ENCODE measurements around the gene CASKIN1. TPM values are rescaled to one million over a fixed set of nuclear protein-coding genes. Genes with fewer than 3 reads are reported as not detected.

CASKIN1 gene
- total and polyA plus RNA-seq, 4 experiments from 2014 or later: not detected

GRCh38 chr16:2212362-2213324 is 16.2 kb upstream of the CASKIN1 start:
- Histone ChIP-seq H3K27ac (ENCODE audit: low read depth, low read length) (no peak overlapping the region), H3K4me1 (ENCODE audit: insufficient read depth, low read length) (peaks cover 20% of the 10 kb centered on the region), H3K27me3 (ENCODE audit: insufficient read depth, low read length) (no peaks in the 10 kb centered on the region), H3K9me3 (ENCODE audit: control insufficient read depth in 1 of 2, low read length in 2 of 2) (no peaks in the 10 kb centered on the region), H3K36me3 (ENCODE audit: insufficient read depth, low read length) (peaks cover 16% of the 10 kb centered on the region), H3K4me3 (ENCODE audit: low read length in 2 of 2) (no peak overlapping the region)
- H3K4me1 Mint-ChIP-seq: peaks cover 9 to 30% (median 20%) of the 10 kb centered on the region in 4 donors
- ChIA-PET POLR2A (ENCODE audit: partially characterized antibody) (interaction anchor here (0.7 to 1.0 kb wide), 2 partner anchors 241 to 325 kb away, joined by 3 to 4 read pairs; partner anchors contain the start of genes PDPK1 and TBL3), CTCF (ENCODE audit: partially characterized antibody) (no interaction called here)
- H3K4me3 Mint-ChIP-seq: peak overlapping the region; percentile 74 to 80 (median 77)
- H3K27ac Mint-ChIP-seq: peak overlapping the region in 3 of 7 donors; percentile 36 to 83 (median 72)
- peaks cover 2 to 17% of the 10 kb centered on the region in 2 donors for H3K36me3 Mint-ChIP-seq
- H3K27me3 Mint-ChIP-seq: no peaks in the 10 kb centered on the region
- DNase-seq: no peak
- intact Hi-C loops (cut with micrococcal nuclease): no loop called here
- no peaks in the 10 kb centered on the region for H3K9me3 Mint-ChIP-seq

- H3K4me1 Mint-ChIP-seq: peaks cover 12 to 36% (median 23%) of the 10 kb centered on the region in 4 donors
- DNase-seq: no peak
- peaks cover 27% of the 10 kb centered on the region for H3K4me1 ChIP-seq (ENCODE audit: insufficient read depth, low read length)
- intact Hi-C loops (cut with micrococcal nuclease): no loop called here
- H3K27me3 Mint-ChIP-seq: no peaks in the 10 kb centered on the region
- ChIA-PET CTCF (ENCODE audit: partially characterized antibody) (no interaction called here), POLR2A (ENCODE audit: partially characterized antibody) (interaction anchor here (0.7 to 1.0 kb wide), 2 partner anchors 240 to 325 kb away, joined by 3 to 4 read pairs; partner anchors contain the start of genes PDPK1 and TBL3)
- H3K9me3 ChIP-seq (ENCODE audit: control insufficient read depth in 1 of 2, low read length in 2 of 2): no peaks in the 10 kb centered on the region
- H3K27ac Mint-ChIP-seq: peak overlapping the region in 2 of 7 donors; percentile 10 to 67
- H3K27me3 ChIP-seq (ENCODE audit: insufficient read depth, low read length): no peaks in the 10 kb centered on the region
- peaks cover 6 to 22% of the 10 kb centered on the region in 2 donors for H3K36me3 Mint-ChIP-seq
- H3K4me3 ChIP-seq (ENCODE audit: low read length in 2 of 2): no peak overlapping the region
- no peak overlapping the region for H3K27ac ChIP-seq (ENCODE audit: low read depth, low read length)
- no peaks in the 10 kb centered on the region for H3K9me3 Mint-ChIP-seq
- peak overlapping the region in 3 of 8 donors; percentile 48 to 63 (median 57) for H3K4me3 Mint-ChIP-seq
- peaks cover 19% of the 10 kb centered on the region for H3K36me3 ChIP-seq (ENCODE audit: insufficient read depth, low read length)
Observed at GRCh38 chr16:2211923-2212347, 15.5 kb upstream of the CASKIN1 start.

- Histone ChIP-seq H3K36me3 (ENCODE audit: insufficient read depth, low read length) (peaks cover 19% of the 10 kb centered on the region), H3K27ac (ENCODE audit: low read depth, low read length) (no peak within 1 kb of the TSS), H3K4me3 (ENCODE audit: low read length in 2 of 2) (no peak within 1 kb of the TSS), H3K9me3 (ENCODE audit: control insufficient read depth in 1 of 2, low read length in 2 of 2) (no peaks in the 10 kb centered on the region), H3K4me1 (ENCODE audit: insufficient read depth, low read length) (peaks cover 40% of the 10 kb centered on the region), H3K27me3 (ENCODE audit: insufficient read depth, low read length) (no peaks in the 10 kb centered on the region)
- Mint-ChIP-seq H3K27ac (peak within 1 kb of the TSS in 3 of 7 donors; percentile 10 to 67 (median 46)), H3K27me3 (no peaks in the 10 kb centered on the region), H3K36me3 (peaks cover 6 to 24% of the 10 kb centered on the region in 2 donors), H3K4me3 (no peak within 1 kb of the TSS), H3K4me1 (peaks cover 15 to 44% (median 29%) of the 10 kb centered on the region in 4 donors), H3K9me3 (no peaks in the 10 kb centered on the region)
- peak in 1 of 5 donors; percentile 38 for DNase-seq
- ChIA-PET POLR2A (ENCODE audit: partially characterized antibody) (interaction anchor here (1.2 to 1.3 kb wide), 2 partner anchors 12 to 322 kb away, joined by 3 read pairs; partner anchors contain the start of gene E4F1), CTCF (ENCODE audit: partially characterized antibody) (no interaction called here)
- intact Hi-C loops (cut with micrococcal nuclease): no loop called here
Observed at GRCh38 chr16:2210386-2211365, 14.3 kb upstream of the CASKIN1 start, which contains the start of gene BRICD5. BRICD5 (minus strand) TSS chr16:2210863; CDS start chr16:2210833, 30 bp downstream.

GRCh38 chr16:2210009-2210332 is 13.6 kb upstream of the CASKIN1 start:
- no peaks in the 10 kb centered on the region for H3K9me3 ChIP-seq (ENCODE audit: control insufficient read depth in 1 of 2, low read length in 2 of 2)
- no peaks in the 10 kb centered on the region for H3K27me3 ChIP-seq (ENCODE audit: insufficient read depth, low read length)
- intact Hi-C loops (cut with micrococcal nuclease): no loop called here
- H3K4me3 ChIP-seq (ENCODE audit: low read length in 2 of 2): no peak overlapping the region
- peaks cover 14 to 40% (median 28%) of the 10 kb centered on the region in 4 donors for H3K4me1 Mint-ChIP-seq
- no peak overlapping the region for H3K27ac Mint-ChIP-seq
- H3K36me3 ChIP-seq (ENCODE audit: insufficient read depth, low read length): peaks cover 19% of the 10 kb centered on the region
- no peak overlapping the region for H3K27ac ChIP-seq (ENCODE audit: low read depth, low read length)
- no peak for DNase-seq
- H3K36me3 Mint-ChIP-seq: peaks cover 6 to 24% of the 10 kb centered on the region in 2 donors
- ChIA-PET POLR2A (ENCODE audit: partially characterized antibody) (interaction anchor here (1.2 to 1.3 kb wide), 2 partner anchors 13 to 323 kb away, joined by 3 read pairs; partner anchors contain the start of gene E4F1), CTCF (ENCODE audit: partially characterized antibody) (no interaction called here)
- no peaks in the 10 kb centered on the region for H3K27me3 Mint-ChIP-seq
- H3K4me3 Mint-ChIP-seq: no peak overlapping the region
- peaks cover 40% of the 10 kb centered on the region for H3K4me1 ChIP-seq (ENCODE audit: insufficient read depth, low read length)
- H3K9me3 Mint-ChIP-seq: no peaks in the 10 kb centered on the region

GRCh38 chr16:2209258-2210008 is 13.0 kb upstream of the CASKIN1 start:
- intact Hi-C loops (cut with micrococcal nuclease): loop anchor here (5.0 kb wide), 1 partner anchor 237 kb away; the partner anchor contains the start of gene TBL3
- Histone ChIP-seq H3K4me1 (ENCODE audit: insufficient read depth, low read length) (peaks cover 45% of the 10 kb centered on the region), H3K9me3 (ENCODE audit: control insufficient read depth in 1 of 2, low read length in 2 of 2) (no peaks in the 10 kb centered on the region), H3K36me3 (ENCODE audit: insufficient read depth, low read length) (peaks cover 19% of the 10 kb centered on the region), H3K4me3 (ENCODE audit: low read length in 2 of 2) (no peak overlapping the region), H3K27ac (ENCODE audit: low read depth, low read length) (no peak overlapping the region), H3K27me3 (ENCODE audit: insufficient read depth, low read length) (no peaks in the 10 kb centered on the region)
- Mint-ChIP-seq H3K4me3 (no peak overlapping the region), H3K36me3 (peaks cover 6 to 26% of the 10 kb centered on the region in 2 donors), H3K9me3 (no peaks in the 10 kb centered on the region), H3K27ac (no peak overlapping the region), H3K27me3 (no peaks in the 10 kb centered on the region), H3K4me1 (peaks cover 16 to 44% (median 32%) of the 10 kb centered on the region in 4 donors)
- ChIA-PET POLR2A (ENCODE audit: partially characterized antibody) (interaction anchor here (1.3 kb wide), 1 partner anchor 13 kb away, joined by 3 read pairs; the partner anchor contains the start of gene E4F1), CTCF (ENCODE audit: partially characterized antibody) (no interaction called here)
- peak in 1 of 5 donors; percentile 28 for DNase-seq

GRCh38 chr16:2208772-2209171 is 12.4 kb upstream of the CASKIN1 start:
- no peaks in the 10 kb centered on the region for H3K27me3 Mint-ChIP-seq
- intact Hi-C loops (cut with micrococcal nuclease): loop anchor here (5.0 kb wide), 1 partner anchor 236 kb away; the partner anchor contains the start of gene TBL3
- Histone ChIP-seq H3K9me3 (ENCODE audit: control insufficient read depth in 1 of 2, low read length in 2 of 2) (no peaks in the 10 kb centered on the region), H3K27me3 (ENCODE audit: insufficient read depth, low read length) (no peaks in the 10 kb centered on the region), H3K27ac (ENCODE audit: low read depth, low read length) (no peak overlapping the region), H3K4me3 (ENCODE audit: low read length in 2 of 2) (no peak overlapping the region), H3K4me1 (ENCODE audit: insufficient read depth, low read length) (peaks cover 45% of the 10 kb centered on the region), H3K36me3 (ENCODE audit: insufficient read depth, low read length) (peaks cover 19% of the 10 kb centered on the region)
- no peak overlapping the region for H3K4me3 Mint-ChIP-seq
- ChIA-PET CTCF (ENCODE audit: partially characterized antibody) (no interaction called here), POLR2A (ENCODE audit: partially characterized antibody) (interaction anchor here (0.7 to 1.7 kb wide), 3 partner anchors 43 to 324 kb away, joined by 3 to 4 read pairs (median 4); partner anchors contain the start of genes ECI1 and TRAF7)
- no peak overlapping the region for H3K27ac Mint-ChIP-seq
- H3K4me1 Mint-ChIP-seq: peaks cover 16 to 47% (median 34%) of the 10 kb centered on the region in 4 donors
- peak in 1 of 5 donors; percentile 29 for DNase-seq
- H3K9me3 Mint-ChIP-seq: no peaks in the 10 kb centered on the region
- H3K36me3 Mint-ChIP-seq: peaks cover 6 to 26% of the 10 kb centered on the region in 2 donors
